OCI-LY7 (cell line): Measurements from ENCODE around the gene XRCC6. TPM values are rescaled to one million over a fixed set of nuclear protein-coding genes. Genes with fewer than 3 reads are reported as not detected.
A peak's percentile ranks its signal among the peaks of the same experiment; 100 is the strongest.

ENCODE experiments used
- BruUV-seq: library from RNA; stranded (reverse); fragments of 400-500 nt; replicated peaks from 2 replicates; lab custom pipeline; 2021; lab: Mats Ljungman, UMichigan
- CTCF ChIA-PET: fragments of 300-600 bp; sonication (Branson Sonifier 250); formaldehyde crosslinking; loops from one replicate; lab custom pipeline; 2022; ENCODE audit warnings: antibody characterized with exemption; ENCODE audit not compliant: unreplicated experiment; lab: Charles Lee
- POLR2A ChIA-PET: fragments of 300-600 bp; sonication (Branson Sonifier 250); formaldehyde crosslinking; loops from one replicate; lab custom pipeline; 2022; ENCODE audit warnings: antibody characterized with exemption; lab: Charles Lee
- DNase-seq: peaks from one replicate; pipeline ENCODE4 v3.0.0-alpha.2; 2015; ENCODE audit warnings: low spot score
- H2AFZ ChIP-seq: fragments of 200-600 bp; sonication (generic), shearing (Covaris generic); 2 replicates; pipeline ENCODE4 v1.6.1; 2014; ENCODE audit warnings: mild to moderate bottlenecking, antibody characterized with exemption, low read length, moderate library complexity
- H3K27ac ChIP-seq: fragments of 200-600 bp; sonication (generic); 2 replicates; pipeline ENCODE4 v1.5.1; 2014; ENCODE audit warnings: mixed run types, low read depth, mild to moderate bottlenecking, moderate library complexity, low read length, inconsistent platforms; ENCODE audit not compliant: poor library complexity, severe bottlenecking
- H3K36me3 ChIP-seq: fragments of 200-600 bp; sonication (generic); 2 replicates; pipeline ENCODE4 v1.6.1; 2014; ENCODE audit warnings: mild to moderate bottlenecking, antibody characterized with exemption, low read length, moderate library complexity, mixed read lengths; ENCODE audit not compliant: insufficient read depth
- H3K4me1 ChIP-seq: fragments of 200-600 bp; sonication (generic); 2 replicates; pipeline ENCODE4 v1.5.1; 2014; ENCODE audit warnings: mild to moderate bottlenecking, low read length; ENCODE audit not compliant: insufficient read depth, poor library complexity, severe bottlenecking
- H3K4me2 ChIP-seq: fragments of 200-600 bp; sonication (generic); 2 replicates; pipeline ENCODE4 v1.6.1; 2014; ENCODE audit warnings: mild to moderate bottlenecking, low read length
- H3K4me3 ChIP-seq: fragments of 200-600 bp; sonication (generic); 2 replicates; pipeline ENCODE4 v1.5.1; 2014; ENCODE audit warnings: mild to moderate bottlenecking, low read depth, low read length; ENCODE audit not compliant: poor library complexity, severe bottlenecking
- H3K79me2 ChIP-seq: fragments of 200-600 bp; sonication (generic); 2 replicates; pipeline ENCODE4 v1.6.1; 2016; ENCODE audit warnings: low read depth, mild to moderate bottlenecking, low read length, moderate library complexity, mixed read lengths; ENCODE audit not compliant: insufficient read depth
- H3K9me2 ChIP-seq: fragments of 200-600 bp; sonication (generic); 2 replicates; pipeline ENCODE4 v1.6.1; 2016; ENCODE audit warnings: mild to moderate bottlenecking, low read length, mixed read lengths; ENCODE audit not compliant: insufficient read depth
- H3K9me3 ChIP-seq: fragments of 200-600 bp; sonication (generic); 2 replicates; pipeline ENCODE4 v1.6.1; 2014; ENCODE audit warnings: mild to moderate bottlenecking, mixed run types, low read length, mixed read lengths
- H4K20me1 ChIP-seq: fragments of 200-600 bp; sonication (generic); 2 replicates; pipeline ENCODE4 v1.6.1; 2014; ENCODE audit warnings: mild to moderate bottlenecking, antibody characterized with exemption, low read length, moderate library complexity, mixed read lengths; ENCODE audit not compliant: insufficient read depth
- EZH2phosphoT487 ChIP-seq: fragments of 200-600 bp; sonication (generic); IDR thresholded peaks from 2 replicates; pipeline ENCODE4 v1.6.1; 2018; ENCODE audit warnings: low read depth, borderline replicate concordance, mild to moderate bottlenecking, mixed run types, antibody characterized with exemption, low read length, moderate library complexity, mixed read lengths
- intact Hi-C: fragments of 100-400 bp; cut with micrococcal nuclease; formaldehyde crosslinking; loops from one replicate; pipeline ENCODE4 v1.10.0; 2022; ENCODE audit not compliant: unreplicated experiment
- total RNA-seq, 2 experiments: library from RNA; depleted of rRNA in 1 of 2; stranded (reverse); fragments of >200 nt in 1 of 2; shearing (Covaris generic) in 1 of 2; gene quantifications; 2 replicates each; pipeline ENCODE4 v1.2.3, GENCODE V29; 2014 to 2022
- TF ChIP-seq, protein P1 (sequence below): fragments of 200-600 bp; sonication (generic); conservative IDR thresholded peaks from 2 replicates; pipeline ENCODE4 v1.5.1; 2014; ENCODE audit warnings: mild to moderate bottlenecking, antibody characterized with exemption, low read length, moderate library complexity, mixed read lengths

Gene XRCC6
- total RNA-seq, 2 experiments from 2014 or later = 378 to 426 TPM

DNA sequence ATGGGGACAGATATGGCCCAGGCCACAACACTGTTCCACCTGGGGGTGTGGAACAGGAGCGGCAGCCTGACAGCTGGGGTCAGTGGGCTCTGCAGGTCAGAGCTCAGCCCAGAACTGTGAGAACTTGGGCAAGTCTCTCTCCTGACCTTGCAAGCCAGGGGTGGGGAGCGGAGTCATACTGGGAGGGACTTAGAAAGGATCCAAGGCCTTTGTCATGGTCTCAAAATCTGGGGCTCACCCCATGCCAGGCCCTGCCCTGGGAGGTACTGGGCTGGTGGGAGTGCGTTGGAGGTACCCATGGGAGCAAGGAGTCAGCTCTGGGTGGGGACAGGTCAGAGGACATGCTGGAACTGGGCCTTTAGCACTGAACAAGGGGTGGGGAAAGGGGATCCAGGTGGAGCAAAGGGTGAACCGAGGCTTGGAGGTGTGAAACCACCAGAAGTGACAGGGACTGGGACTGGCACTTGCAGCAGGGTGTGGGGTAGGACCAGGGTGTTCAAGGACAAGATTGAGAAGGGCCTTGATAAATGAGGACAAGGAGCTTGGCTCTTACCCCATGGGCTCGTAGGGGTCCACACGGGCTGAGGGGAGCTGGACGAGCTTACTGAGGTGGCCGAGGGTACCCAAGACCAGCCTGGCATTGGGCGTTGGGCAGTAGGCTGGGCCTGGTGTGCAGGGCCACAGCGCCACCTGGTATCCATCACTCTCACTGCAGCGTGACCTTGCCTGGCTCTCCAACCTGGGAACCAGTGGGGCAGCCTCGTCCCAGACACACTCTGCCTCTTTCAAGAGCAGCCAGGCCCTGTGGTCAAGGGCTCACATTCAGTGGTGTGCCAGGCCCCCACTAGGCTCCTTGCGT is 24.1 kb upstream of the XRCC6 start:
- TF ChIP-seq EZH2phosphoT487 = no peak
- TF ChIP-seq, protein P1, sequence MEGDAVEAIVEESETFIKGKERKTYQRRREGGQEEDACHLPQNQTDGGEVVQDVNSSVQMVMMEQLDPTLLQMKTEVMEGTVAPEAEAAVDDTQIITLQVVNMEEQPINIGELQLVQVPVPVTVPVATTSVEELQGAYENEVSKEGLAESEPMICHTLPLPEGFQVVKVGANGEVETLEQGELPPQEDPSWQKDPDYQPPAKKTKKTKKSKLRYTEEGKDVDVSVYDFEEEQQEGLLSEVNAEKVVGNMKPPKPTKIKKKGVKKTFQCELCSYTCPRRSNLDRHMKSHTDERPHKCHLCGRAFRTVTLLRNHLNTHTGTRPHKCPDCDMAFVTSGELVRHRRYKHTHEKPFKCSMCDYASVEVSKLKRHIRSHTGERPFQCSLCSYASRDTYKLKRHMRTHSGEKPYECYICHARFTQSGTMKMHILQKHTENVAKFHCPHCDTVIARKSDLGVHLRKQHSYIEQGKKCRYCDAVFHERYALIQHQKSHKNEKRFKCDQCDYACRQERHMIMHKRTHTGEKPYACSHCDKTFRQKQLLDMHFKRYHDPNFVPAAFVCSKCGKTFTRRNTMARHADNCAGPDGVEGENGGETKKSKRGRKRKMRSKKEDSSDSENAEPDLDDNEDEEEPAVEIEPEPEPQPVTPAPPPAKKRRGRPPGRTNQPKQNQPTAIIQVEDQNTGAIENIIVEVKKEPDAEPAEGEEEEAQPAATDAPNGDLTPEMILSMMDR = peak; percentile 80
- Histone ChIP-seq H3K27ac (no peak overlapping the region), H3K4me1 (no peaks in the 10 kb centered on the region), H3K79me2 (no peaks in the 10 kb centered on the region), H3K36me3 (peaks cover 29% of the 10 kb centered on the region; the same call in 1 of the 2 replicates), H3K4me3 (no peak overlapping the region), H3K9me3 (no peaks in the 10 kb centered on the region), H4K20me1 (no peaks in the 10 kb centered on the region), H2AFZ (no peak overlapping the region), H3K9me2 (no peaks in the 10 kb centered on the region), H3K4me2 (no peak overlapping the region)
- no TSS peak for BruUV-seq
- intact Hi-C loops = loop anchor here (5.0 kb wide), 1 partner anchor 195 kb away; no protein-coding TSS in a partner anchor
- CTCF ChIA-PET = interaction anchor here (0.7 kb wide), 1 partner anchor 22 kb away, joined by 4 read pairs; no protein-coding TSS in a partner anchor
- DNase-seq = peak; percentile 45
- POLR2A ChIA-PET = interaction anchor here (0.5 kb wide), 1 partner anchor 1425 kb away, joined by 4 read pairs; no protein-coding TSS in a partner anchor

DNA sequence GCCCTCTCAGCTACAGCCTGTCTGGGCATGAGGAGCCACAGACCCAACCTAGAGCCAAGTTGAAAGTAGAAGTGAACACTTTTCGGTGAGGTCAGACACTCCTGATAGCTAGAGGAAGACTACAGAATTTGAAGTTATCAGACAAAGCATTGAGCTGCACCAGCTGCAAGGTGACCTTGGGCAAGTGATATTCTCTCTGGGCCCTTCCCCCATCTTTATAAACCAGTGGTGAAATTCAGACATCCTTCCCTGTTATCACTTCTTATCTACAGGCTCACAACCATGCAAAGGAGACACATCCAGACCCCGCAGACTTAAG is 23.5 kb upstream of the XRCC6 start:
- intact Hi-C loops = loop anchor here (5.0 kb wide), 1 partner anchor 195 kb away; no protein-coding TSS in a partner anchor
- H3K9me2 ChIP-seq = no peaks in the 10 kb centered on the region
- no peaks in the 10 kb centered on the region for H3K79me2 ChIP-seq
- TF ChIP-seq EZH2phosphoT487 = no peak
- TF ChIP-seq, protein P1 = 0 out of 2 replicates have a peak, but pooled peaks have one; percentile 8
- no peak overlapping the region for H3K27ac ChIP-seq
- ChIA-PET CTCF (interaction anchor here (0.7 kb wide), 1 partner anchor 23 kb away, joined by 4 read pairs; no protein-coding TSS in a partner anchor), POLR2A (no interaction called here)
- H3K4me2 ChIP-seq = no peak overlapping the region
- H4K20me1 ChIP-seq = no peaks in the 10 kb centered on the region
- H3K4me3 ChIP-seq = no peak overlapping the region
- H2AFZ ChIP-seq = no peak overlapping the region
- H3K9me3 ChIP-seq = no peaks in the 10 kb centered on the region
- H3K36me3 ChIP-seq = peaks cover 35% of the 10 kb centered on the region; the same call in 1 of the 2 replicates
- no TSS peak for BruUV-seq
- no peak for DNase-seq
- H3K4me1 ChIP-seq = no peaks in the 10 kb centered on the region

DNA sequence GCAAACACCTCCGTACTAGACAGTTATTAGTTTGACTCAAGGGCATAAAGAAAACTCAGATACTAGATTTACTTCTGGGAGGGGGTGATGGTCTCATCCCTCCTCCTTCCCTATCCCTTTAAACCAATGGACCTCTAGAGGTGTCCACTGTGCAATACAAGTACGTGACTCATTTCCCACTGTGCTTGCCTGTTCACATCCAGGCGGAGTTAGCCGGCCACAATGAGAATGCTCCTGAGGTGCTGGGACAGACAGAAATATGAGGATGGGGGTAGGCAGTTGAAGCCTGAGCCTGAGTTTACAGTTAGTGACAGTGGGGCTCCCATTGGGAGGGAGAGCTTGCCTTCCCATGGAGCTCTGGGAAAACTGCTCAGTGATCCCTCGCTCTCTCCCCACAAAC is 23.0 kb upstream of the XRCC6 start:
- Histone ChIP-seq H3K9me2 (no peaks in the 10 kb centered on the region), H2AFZ (no peak overlapping the region), H3K4me2 (no peak overlapping the region), H3K27ac (no peak overlapping the region), H3K4me1 (no peaks in the 10 kb centered on the region), H3K4me3 (no peak overlapping the region), H3K79me2 (no peaks in the 10 kb centered on the region), H3K36me3 (peaks cover 39% of the 10 kb centered on the region), H4K20me1 (no peaks in the 10 kb centered on the region), H3K9me3 (no peaks in the 10 kb centered on the region)
- intact Hi-C loops = loop anchor here (5.0 kb wide), 1 partner anchor 196 kb away; no protein-coding TSS in a partner anchor
- TF ChIP-seq EZH2phosphoT487 = no peak
- TF ChIP-seq, protein P1 = no peak
- ChIA-PET CTCF (interaction anchor here (0.7 kb wide), 1 partner anchor 23 kb away, joined by 4 read pairs; no protein-coding TSS in a partner anchor), POLR2A (no interaction called here)
- no peak for DNase-seq
- no TSS peak for BruUV-seq
